NCI-H82 (cell line): ENCODE measurements around the gene CAMK2A.
"Not testable (repeated sequence)": the region's sequence is repeated elsewhere in the genome, so short reads cannot be mapped to it uniquely, and the experiment has no call there.

Experiments used
- DNase-seq: peaks from one replicate; lab custom pipeline; 2025; lab: John Stamatoyannopoulos, UW

CAMK2A gene

DNA sequence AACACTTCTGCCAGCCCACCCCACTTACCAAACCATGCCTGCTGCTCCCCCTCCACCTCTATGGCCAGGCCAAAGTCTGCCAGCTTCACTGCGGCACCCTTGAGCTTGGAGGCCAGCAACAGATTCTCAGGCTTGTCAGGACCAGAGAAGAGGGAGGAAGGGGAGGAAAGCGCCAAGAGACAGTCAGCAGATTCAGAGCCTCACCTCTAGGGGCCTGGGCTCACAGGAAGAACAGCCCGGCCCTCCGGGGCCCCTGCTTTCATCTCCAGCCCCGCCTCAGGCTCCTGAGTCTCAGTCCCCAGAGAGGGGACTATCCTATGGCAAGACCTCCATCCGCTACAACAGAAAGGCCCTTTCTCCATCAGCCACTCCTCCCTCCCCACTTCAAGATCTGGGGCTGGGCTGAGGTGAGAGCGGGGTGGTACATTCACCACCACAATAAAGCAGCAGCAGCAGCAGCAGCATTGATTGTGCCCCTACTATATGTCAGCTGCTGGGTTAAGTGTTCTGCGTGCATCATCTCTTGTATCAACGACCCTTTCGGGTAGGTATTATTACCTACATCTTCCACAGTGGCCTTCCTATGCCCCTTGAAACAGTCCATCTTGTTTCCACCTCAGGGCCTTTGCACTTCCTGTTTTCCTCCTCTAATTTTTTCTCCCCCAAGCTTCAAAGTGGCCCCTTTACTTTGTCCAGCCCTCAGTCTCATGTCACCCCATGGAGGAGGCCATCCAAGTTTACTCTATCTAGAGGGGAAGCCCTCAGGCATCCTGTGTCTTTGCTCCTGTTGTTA is 36.0 kb downstream of the CAMK2A start:
- DNase-seq: no peak

DNA sequence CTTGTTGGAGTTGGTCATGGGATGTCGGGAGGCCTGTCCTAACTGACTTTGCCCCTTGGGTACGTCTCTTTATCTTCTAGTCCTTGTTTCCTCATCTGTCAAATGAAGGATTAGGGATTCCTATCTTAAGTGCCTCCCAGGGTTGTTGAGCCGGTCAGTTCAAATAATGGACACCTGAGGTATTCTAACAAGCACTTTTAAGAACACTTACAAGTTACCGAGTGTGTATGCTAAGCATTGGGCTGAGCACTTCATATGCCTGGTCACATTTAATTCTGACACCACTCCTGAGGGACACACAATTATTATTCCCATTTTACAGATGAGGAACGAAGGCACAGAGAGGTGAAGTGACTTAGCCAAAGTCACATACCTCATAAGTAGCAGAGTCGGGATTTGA is 37.1 kb downstream of the CAMK2A start:
- no peak for DNase-seq

DNA sequence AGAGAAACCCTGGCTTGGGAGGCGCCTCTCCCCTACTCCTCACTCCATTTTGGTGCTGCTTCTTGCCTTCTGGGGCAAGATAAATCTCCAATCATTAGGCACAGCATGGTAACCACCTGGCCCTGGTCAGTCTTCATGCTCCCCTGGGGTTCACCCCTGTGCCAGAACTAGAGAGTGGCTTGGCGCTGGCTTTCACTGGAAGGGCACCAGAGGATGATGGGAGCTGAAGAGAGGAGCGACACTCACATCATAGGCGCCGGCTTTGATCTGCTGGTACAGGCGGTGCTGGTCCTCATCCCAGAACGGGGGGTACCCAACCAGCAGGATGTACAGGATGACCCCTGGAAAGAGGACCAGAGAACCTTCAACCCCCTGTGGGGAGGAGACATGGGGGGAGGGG is 38.1 kb downstream of the CAMK2A start:
- DNase-seq: no peak

DNA sequence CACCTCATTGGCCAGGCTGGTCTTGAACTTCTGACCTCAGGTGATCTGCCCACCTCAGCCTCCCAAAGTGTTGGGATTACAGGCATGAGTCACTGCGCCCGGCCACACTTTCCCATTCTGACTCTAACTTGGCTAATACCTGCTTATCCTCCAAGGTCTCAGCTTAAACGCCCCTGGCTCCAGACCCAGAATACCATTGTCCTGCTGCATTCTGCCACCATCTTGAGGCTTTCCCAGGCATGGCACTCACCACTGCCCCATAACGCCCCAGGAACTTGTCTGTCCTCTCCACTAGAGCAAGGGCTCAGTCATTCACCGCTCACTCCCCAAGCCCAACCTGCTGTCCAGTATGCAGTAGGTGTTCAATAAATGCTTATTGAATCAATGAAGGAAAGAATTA is 39.8 kb downstream of the CAMK2A start:
- peak; percentile 15 for DNase-seq

DNA sequence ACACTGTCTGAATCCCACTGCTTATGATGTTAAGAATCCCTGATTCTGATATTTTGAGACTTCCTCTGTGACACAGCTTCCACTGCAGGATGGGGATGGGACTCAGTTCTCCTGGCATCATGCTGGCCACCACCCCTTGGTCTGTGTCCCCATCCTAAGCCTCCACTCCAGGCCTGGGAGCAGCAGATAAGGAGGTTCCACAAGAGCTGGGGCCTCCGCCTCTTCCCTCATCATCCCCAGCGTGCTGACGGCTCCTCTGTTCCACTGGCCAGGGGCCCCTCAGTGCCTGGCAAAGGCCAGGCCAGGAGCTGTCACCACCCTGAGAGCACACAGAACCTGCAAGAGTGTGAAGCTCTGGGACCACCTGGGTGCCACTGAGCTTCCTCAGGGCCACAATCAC is 40.6 kb downstream of the CAMK2A start:
- DNase-seq: no peak

DNA sequence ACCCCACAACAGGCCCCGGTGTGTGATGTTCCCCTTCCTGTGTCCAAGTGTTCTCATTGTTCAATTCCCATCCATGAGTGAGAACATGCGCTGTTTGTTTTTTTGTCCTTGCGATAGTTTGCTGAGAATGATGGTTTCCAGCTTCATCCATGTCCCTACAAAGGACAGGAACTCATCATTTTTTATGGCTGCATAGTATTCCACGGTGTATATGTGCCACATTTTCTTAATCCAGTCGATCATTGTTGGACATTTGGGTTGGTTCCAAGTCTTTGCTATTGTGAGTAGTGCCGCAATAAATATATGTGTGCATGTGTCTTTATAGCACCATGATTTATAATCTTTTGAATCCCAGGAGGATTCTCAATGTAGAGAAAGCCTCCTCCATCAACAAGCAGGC is 41.1 kb downstream of the CAMK2A start:
- not testable (repeated sequence) for DNase-seq

DNA sequence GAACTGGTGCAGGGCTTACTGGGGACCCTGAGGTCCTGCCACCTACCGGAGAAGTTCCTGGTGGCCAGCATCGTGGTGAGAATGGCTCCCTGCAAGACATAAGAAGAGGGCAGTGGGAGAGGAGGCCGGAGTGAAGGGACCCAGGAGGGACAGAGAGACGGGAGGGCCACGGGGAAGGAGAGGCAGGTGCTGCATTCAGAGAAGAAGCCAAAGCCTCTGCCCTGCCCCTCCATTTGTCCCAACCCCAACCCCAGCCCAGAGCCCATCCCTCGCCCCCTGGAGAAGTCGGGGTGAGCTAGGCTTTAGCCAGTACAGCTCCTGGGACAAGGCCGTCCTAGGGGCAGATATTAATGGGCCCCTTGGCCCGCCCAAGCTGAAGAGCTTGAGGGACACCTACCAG is 41.8 kb downstream of the CAMK2A start:
- no peak for DNase-seq

DNA sequence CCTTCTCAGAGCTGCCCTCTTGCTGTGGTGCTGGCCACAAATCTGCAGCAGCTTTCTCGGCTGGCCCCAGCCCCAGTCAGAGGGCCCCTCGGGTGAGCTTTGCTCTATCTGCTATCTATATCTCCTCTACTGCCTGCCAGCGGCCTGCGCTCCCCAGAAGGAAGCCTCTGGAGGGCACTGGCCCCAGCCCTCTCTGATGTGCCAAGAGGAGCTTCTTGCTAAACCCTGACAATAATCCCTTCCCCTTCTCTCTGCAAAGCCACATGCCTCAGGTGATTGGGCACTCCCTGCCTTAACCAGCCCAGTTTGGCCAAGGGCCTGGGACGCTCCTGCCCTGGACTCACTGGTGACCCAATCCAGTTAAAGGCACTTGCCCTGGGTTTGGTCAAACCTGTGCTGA is 42.7 kb downstream of the CAMK2A start:
- no peak for DNase-seq

DNA sequence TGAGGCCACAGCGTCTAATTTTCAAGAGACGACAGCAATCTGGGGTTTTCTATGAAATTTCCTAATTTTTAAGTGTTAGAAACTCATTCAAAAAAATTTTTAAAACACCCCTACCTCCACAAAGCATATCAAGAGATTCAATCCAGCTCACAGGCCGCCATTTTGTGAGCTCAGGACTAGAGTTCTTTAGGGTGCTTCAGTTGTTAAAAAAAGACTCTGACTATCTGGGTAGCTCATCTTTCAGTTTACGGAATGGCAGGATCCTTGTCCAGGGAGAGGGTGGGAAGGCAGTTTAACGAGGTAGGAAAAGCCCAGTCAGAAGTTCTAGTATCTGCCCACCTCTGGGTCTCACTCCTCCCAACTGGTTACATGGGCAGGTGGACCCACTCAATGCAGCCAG is 43.1 kb downstream of the CAMK2A start:
- DNase-seq: no peak

DNA sequence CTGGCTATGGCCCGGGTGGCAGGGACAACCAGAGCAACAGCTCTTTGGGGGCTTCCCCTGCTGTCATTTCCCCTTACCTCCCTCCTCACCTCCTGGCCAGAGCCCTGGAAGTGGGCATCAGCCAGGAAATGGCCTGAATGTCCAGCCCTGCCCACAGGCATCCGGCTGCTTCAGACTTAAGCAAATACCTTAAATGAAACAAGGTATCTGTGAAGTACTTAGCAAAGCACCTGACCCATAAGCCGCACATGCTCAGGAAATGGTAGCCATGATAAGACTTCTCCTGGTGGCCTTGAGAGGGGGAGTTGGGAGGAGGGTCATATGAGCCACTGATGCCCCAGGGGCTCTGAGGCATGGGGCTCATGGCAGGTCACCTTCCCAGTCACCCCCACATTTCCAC is 43.8 kb downstream of the CAMK2A start:
- no peak for DNase-seq

DNA sequence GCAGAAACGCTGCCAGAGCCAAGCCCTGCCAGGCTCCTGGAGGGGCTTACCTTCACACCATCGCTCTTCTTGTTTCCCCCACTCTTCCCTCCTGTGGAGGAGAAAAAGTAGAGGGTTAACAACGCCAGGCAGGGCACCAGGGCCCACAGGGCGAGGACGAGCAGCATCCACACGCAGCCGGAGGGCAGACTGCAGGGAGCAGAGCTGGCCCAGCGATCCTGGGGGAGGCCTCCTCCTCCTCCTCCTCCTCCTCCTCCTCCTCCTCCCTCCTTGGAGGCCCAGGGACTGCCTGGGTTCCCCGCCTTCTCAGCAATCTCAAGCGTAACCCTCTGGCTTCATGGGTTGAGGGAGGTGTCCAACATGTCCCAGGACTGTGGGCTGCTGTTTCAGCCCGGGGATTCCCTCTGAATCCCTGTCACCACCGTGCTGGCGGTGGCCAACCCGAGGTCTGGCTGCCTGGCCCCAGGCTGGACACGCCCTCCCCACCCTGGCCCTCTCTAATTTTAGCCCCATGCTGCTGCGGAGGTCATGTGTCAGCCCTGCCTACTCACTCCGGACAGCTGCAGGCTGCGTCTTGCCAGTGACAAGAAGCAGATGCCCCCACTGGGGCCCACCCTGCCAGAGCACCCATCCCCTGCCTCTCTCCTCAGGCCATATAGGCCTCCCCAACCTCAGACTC is 44.3 kb downstream of the CAMK2A start:
- DNase-seq: no peak

DNA sequence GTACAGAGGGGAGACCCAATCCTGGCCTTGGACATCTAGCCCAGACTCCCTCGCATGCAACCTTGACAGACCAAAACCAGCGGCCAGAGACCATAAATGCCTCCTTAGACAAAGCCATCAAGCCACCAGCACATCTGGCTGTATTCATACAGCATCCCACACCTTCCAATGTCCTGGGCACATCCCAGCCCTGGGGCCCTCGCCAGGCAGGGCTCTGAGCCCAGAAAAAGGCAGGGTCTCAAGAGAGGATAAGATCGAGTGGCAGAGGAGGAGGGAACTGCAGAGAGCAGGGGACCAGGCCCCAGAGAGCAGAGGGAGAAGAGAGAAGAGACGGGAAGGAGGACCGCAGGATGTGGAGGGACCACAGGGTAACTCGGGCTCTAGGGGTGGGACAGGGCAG is 45.4 kb downstream of the CAMK2A start:
- DNase-seq: no peak

DNA sequence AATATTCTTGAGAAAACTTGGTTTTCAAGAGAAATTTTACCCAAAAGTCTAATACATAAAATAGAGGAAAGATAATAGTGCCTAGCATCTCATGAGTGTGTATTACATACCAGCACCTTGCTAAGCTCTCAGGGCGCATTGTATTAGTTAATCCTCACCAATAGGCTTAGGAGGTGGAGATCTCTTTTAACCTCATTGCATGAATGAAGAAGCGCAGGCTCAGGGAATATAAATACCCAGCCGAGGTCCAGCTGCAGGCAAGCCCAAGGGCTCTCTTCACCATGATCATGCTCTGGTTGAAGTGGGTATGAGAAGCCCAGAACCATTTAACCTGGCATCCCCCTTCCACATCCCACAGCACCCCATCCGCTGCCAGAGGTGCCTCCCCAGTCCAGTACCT is 46.0 kb downstream of the CAMK2A start:
- peak; percentile 92 for DNase-seq

DNA sequence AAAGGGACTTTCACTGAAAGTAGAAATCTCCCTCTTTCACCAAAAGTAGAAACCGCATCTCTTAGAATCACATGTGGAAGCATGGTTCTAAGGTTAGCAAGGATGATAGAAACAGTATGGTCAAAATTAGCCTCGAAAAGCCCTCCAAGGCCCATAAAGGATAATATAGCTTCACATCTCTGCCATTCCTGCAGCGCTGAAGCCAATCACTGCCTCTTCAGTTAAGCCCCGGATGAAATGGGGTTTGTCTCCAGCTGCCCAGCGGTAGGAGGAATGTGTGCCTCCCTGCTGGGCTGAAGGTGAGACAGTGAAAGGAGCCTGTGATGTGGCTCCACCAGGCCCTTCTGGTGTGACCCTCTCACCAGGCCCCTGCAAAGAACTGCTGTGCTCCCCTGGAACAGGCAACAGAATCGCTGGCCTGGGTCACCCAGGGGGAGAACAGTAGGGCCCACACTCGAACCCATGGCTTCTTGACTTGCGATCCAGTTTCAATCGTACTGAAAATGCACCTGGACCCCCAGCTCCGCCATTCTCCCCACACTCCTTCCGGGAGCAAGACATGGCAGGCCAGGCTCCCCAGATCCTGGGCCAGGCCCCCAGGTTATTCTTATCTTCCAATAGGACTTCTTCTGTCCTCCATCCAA is 47.2 kb downstream of the CAMK2A start:
- DNase-seq: no peak

DNA sequence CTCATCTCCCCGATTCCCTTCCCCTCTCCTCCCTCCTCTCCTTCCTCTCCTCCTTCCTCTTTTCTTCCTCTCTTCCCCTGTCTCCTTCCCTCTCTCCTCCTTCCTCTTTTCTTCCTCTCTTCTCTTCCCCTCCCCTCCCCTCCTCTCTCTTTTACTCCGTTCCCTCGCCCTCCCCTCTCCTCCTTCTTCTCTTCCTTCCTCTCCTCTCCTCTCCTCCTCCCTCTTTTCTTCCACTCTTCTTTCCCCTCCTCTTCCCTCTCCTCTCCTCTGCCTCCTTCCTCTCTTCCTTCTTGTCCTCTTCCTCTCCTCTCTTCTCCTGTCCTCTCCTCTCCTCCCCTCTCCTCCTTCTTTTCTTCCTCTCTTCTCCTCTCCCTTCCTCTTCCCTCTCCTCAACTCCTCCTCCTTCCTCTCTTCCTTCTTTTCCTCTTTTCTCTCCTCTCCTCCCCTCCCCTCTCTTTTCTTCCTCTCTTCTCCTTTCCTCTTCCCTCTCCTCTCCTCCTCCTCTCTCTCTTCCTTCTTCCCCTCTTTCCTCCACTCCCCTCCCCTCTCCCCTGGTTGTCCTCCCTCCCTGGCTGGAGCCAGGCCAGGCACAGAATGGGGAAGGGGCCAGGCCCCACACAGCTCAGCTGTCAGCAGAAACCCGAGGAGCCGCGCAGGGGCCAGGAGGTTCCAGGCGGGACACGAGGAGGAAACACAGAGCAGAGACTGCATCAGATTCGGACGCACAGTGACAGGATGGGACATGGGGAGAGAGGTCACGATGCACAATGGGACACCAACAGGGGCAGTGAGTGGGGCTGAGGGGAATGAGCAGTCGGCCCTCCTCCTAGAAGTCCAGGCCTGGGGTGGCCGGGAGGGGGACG is 48.0 kb downstream of the CAMK2A start:
- DNase-seq: no peak

DNA sequence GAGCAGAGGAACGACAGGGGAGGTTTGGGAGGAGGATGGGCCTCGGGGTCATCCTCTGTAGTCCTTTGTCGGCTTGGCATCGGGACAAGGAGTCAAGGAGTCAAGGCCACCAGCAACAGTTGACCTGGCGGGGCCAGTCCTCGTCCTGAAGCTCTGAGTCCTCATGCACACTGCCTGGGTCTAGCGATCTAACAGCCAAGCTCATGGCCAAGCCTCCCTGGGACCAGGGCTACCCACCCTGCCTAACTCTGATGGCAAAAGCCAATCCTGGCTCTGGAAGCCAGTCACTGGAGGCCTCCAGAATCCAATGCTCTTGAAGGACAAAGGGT is 49.8 kb downstream of the CAMK2A start:
- DNase-seq: no peak

DNA sequence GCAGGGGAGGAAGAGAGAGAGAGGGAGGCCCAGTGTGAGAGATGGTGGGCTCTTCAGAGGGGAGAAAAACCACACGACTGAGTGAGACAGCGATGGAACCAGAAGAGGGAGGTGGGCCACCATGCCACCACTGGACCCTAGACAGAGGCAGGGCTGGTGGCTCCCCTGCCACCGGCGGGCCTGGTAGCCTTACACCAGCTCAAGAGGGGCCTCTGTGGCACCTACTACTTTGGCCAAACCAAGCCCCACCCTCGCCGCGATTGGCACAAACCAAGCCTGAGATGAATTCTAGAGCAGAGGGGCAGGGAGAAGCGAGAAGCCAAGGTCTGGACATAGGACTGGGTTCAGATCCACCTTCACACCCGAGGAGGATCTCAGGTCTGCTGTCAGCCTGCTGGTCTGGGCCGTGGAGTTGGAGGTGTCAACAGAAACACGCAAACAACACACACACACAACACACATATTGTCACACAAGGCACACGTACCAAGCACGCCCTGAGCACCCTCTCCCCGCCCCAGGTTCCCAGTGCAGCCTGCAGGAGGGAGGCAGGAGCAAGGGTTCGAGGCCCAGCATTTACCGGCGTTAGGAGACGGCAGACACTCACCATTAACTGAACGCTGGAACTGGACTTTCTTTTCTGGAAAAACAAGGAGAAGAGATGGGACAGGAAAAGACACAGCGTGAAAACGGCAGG is 50.3 kb downstream of the CAMK2A start:
- DNase-seq: no peak

DNA sequence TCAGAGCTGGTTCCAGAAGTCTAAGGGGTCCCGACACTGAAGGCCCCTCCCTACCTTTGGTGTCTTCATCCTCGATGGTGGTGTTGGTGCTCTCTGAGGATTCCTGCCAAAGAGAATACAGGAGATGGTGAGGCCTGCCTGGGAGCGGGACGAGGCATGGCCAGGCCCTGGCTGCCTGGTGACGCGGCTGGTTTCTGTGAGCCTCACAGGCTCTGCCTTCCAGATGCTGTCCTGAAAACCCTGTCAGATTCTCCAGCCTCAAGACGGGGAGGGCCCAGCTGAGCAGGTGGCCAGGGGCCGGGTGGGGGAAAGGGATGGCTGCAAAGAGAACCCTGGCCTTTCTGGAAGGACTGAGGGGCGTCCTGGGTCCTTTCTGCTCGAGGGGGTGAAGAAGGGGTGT is 50.9 kb downstream of the CAMK2A start:
- DNase-seq: peak; percentile 11

DNA sequence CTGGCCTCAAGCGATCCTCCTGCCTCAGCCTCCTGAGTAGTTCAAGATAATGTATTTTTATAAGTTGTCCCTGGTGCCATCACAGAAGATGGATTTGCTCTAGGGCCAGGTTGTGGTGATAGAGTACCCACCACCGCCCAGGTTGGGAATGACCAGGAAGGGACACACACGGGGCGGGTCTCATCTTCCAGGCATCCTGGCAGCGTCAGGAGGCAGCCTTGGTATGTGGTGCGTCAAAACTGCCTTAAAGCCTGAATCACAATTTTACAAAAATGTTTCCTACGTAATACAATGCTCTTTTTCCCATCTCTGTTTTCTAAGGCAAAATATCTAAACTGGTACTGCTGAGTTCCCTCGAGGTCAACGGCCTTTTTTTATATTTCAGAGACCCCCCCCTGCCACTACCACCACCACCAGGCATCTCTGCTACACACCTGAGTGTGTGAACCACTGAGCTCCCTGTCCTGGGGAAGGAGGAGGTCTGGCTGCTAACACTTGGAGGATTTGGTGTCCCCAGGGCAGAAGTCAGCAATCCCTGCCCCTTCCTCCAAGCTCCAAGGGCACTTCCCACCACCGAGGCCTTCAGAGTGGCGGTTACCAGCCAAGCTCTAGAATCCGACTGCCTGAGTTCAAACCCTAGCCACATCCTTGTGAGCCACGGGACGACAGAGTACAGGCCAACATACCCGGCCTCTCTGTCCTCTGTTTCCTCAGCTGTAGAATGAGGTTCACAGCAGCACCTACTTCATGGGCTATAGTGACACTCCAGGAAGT is 52.4 kb downstream of the CAMK2A start:
- no peak for DNase-seq

DNA sequence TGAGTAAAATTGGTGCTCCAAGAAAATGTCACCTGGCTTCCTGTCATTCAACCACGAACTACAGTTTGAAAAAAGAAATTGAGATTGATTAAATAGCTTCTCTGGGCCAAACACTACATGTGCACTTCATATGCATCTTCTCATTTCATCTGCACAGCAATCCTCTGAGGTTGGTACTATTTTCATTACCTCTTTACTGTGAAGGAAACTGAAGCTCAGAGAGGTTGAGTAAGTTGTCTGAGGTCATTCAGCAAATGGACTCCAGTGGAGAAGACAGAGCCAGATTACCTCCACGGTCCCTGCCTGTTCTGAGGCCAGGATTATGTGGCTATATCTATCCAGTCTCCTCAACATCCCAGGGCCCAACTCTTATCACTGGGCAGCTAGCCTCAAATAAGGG is 53.3 kb downstream of the CAMK2A start:
- DNase-seq: no peak

DNA sequence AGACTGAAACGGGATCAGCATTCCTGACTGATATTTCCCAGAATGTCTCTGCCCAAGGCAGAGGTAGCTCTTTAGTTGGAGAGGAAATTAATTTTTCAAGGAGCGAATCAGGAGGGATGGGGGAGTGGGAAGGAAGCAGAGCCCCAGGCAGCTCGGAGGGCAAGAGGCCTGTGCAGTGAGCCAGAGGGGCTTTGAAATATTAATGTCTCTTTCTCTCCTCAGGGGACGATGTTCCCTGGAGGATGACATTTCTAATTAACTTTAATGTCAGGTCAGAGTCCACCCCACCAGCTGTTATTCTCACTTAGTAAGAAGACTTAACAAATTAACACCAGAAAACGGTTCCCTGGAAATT is 54.1 kb downstream of the CAMK2A start:
- peak; percentile 79 for DNase-seq
